Mesenchymal stem cell (in vitro differentiated cells and primary cell): Measurements from ENCODE around the gene FGA.

ENCODE experiments used
- DNase-seq: peaks from one replicate; pipeline ENCODE4 v3.0.0-alpha.2; 2013
- H2AFZ ChIP-seq: one replicate; pipeline ENCODE4 v1.6.1; 2013; ENCODE audit warnings: low read depth, mild to moderate bottlenecking, control low read depth, inconsistent platforms, low read length, moderate library complexity
- H2AK5ac ChIP-seq: 2 replicates; pipeline ENCODE4 v1.6.1; 2013; ENCODE audit warnings: low read length, moderate library complexity, mild to moderate bottlenecking, inconsistent platforms; ENCODE audit not compliant: severe bottlenecking
- H2BK120ac ChIP-seq: one replicate; pipeline ENCODE4 v1.6.1; 2013; ENCODE audit warnings: low read depth, mild to moderate bottlenecking, inconsistent platforms, low read length, moderate library complexity
- H2BK12ac ChIP-seq, 2 experiments: one replicate each; pipeline ENCODE4 v1.6.1; 2013; ENCODE audit warnings: inconsistent platforms in 2 of 2, low read length in 2 of 2, mild to moderate bottlenecking in 2 of 2, moderate library complexity in 2 of 2, control low read depth in 1 of 2
- H2BK15ac ChIP-seq: one replicate; pipeline ENCODE4 v1.6.1; 2013; ENCODE audit warnings: mild to moderate bottlenecking, low read depth, inconsistent platforms; ENCODE audit not compliant: poor library complexity, severe bottlenecking
- H2BK5ac ChIP-seq: 2 replicates; pipeline ENCODE4 v1.6.1; 2013; ENCODE audit warnings: low read depth, mild to moderate bottlenecking, low read length, control low read depth, inconsistent platforms; ENCODE audit not compliant: poor library complexity, severe bottlenecking
- H3K14ac ChIP-seq, 2 experiments: one replicate each; pipeline ENCODE4 v1.6.1; 2013; ENCODE audit warnings: inconsistent platforms in 2 of 2, low read length in 2 of 2, control low read depth in 1 of 2, mild to moderate bottlenecking in 1 of 2, moderate library complexity in 1 of 2
- H3K18ac ChIP-seq, 2 experiments: one replicate each; pipeline ENCODE4 v1.6.1; 2013; ENCODE audit warnings: inconsistent platforms in 2 of 2, low read length in 2 of 2, control low read depth in 1 of 2, low read depth in 1 of 2, mild to moderate bottlenecking in 1 of 2
- H3K23ac ChIP-seq, 2 experiments: one replicate each; pipeline ENCODE4 v1.6.1; 2013; ENCODE audit warnings: inconsistent platforms in 2 of 2, low read length in 2 of 2, mild to moderate bottlenecking in 2 of 2, moderate library complexity in 2 of 2, control low read depth in 1 of 2
- H3K27ac ChIP-seq: 2 replicates; pipeline ENCODE4 v1.5.1; 2013; ENCODE audit warnings: mild to moderate bottlenecking, moderate library complexity, low read length, control low read depth, inconsistent platforms; ENCODE audit not compliant: poor library complexity, severe bottlenecking
- H3K27me3 ChIP-seq, 2 experiments: 2 replicates each; pipeline versions ENCODE4 v1.6.1 to v1.7.0; 2013; ENCODE audit warnings: low read length in 2 of 2, mild to moderate bottlenecking in 2 of 2, moderate library complexity in 2 of 2, control low read depth in 1 of 2, inconsistent platforms in 1 of 2; ENCODE audit not compliant: control insufficient read depth in 1 of 2, insufficient read depth in 1 of 2
- H3K36me3 ChIP-seq, 2 experiments: 2 replicates each; pipeline versions ENCODE4 v1.6.1 to v1.7.0; 2013; ENCODE audit warnings: low read length in 2 of 2, control low read depth in 1 of 2, inconsistent platforms in 1 of 2, low read depth in 1 of 2, mild to moderate bottlenecking in 1 of 2; ENCODE audit not compliant: insufficient read depth in 2 of 2, control insufficient read depth in 1 of 2
- H3K4ac ChIP-seq, 2 experiments: one replicate each; pipeline ENCODE4 v1.6.1; 2013; ENCODE audit warnings: inconsistent platforms in 2 of 2, low read length in 2 of 2, mild to moderate bottlenecking in 2 of 2, moderate library complexity in 2 of 2, control low read depth in 1 of 2, low read depth in 1 of 2
- H3K4me1 ChIP-seq: 2 replicates; pipeline ENCODE4 v1.6.1; 2013; ENCODE audit warnings: low read depth, low read length, control low read depth; ENCODE audit not compliant: control insufficient read depth, insufficient read depth
- H3K4me2 ChIP-seq: 2 replicates; pipeline ENCODE4 v1.6.1; 2013; ENCODE audit warnings: low read length, mild to moderate bottlenecking, inconsistent platforms; ENCODE audit not compliant: poor library complexity, severe bottlenecking
- H3K4me3 ChIP-seq, 2 experiments: 2 replicates each; pipeline versions ENCODE4 v1.5.1 to v1.7.0; 2013; ENCODE audit warnings: low read length in 2 of 2, mild to moderate bottlenecking in 2 of 2, control low read depth in 1 of 2, low read depth in 1 of 2; ENCODE audit not compliant: insufficient read depth in 1 of 2
- H3K79me1 ChIP-seq: replicated peaks from 2 replicates; pipeline ENCODE4 v1.6.1; 2013; ENCODE audit warnings: mild to moderate bottlenecking, control low read depth, low read length, inconsistent platforms; ENCODE audit not compliant: poor library complexity, severe bottlenecking
- H3K9ac ChIP-seq: 2 replicates; pipeline ENCODE4 v1.7.0; 2013; ENCODE audit warnings: mild to moderate bottlenecking, low read length, moderate library complexity
- H3K9me3 ChIP-seq: 2 replicates; pipeline ENCODE4 v1.7.0; 2013; ENCODE audit warnings: mild to moderate bottlenecking, low read length; ENCODE audit not compliant: control insufficient read depth
- H4K8ac ChIP-seq: one replicate; pipeline ENCODE4 v1.6.1; 2013; ENCODE audit warnings: inconsistent platforms, mild to moderate bottlenecking, low read length, moderate library complexity
- H4K91ac ChIP-seq: one replicate; pipeline ENCODE4 v1.6.1; 2013; ENCODE audit warnings: mild to moderate bottlenecking, low read length, inconsistent platforms
- WGBS: methylation state at CpG from one replicate; pipeline ENCODE4 v1.1.7; 2013; ENCODE audit warnings: mixed read lengths; 5-methylcytosine and 5-hydroxymethylcytosine counted together

FGA gene

GRCh38 chr4:154622598-154622997 lies 32.1 kb upstream of the FGA start:
- Histone ChIP-seq H3K14ac (no peak overlapping the region), H3K36me3 (no peaks in the 10 kb centered on the region), H3K23ac (no peak overlapping the region), H4K91ac (no peak overlapping the region), H2AFZ (no peak overlapping the region), H3K4me2 (no peak overlapping the region), H3K9ac (no peak overlapping the region), H2AK5ac (no peak overlapping the region), H3K18ac (no peak overlapping the region), H3K79me1 (peaks cover 2% of the 10 kb centered on the region), H3K4ac (no peak overlapping the region), H2BK12ac (no peak overlapping the region), H3K9me3 (no peaks in the 10 kb centered on the region), H4K8ac (no peak overlapping the region), H2BK15ac (no peak overlapping the region), H2BK5ac (no peak overlapping the region), H3K4me1 (peaks cover 3% of the 10 kb centered on the region), H3K4me3 (no peak overlapping the region), H3K27ac (no peak overlapping the region), H3K27me3 (no peaks in the 10 kb centered on the region), H2BK120ac (no peak overlapping the region)
- DNase-seq, result peak; percentile 41

DNA sequence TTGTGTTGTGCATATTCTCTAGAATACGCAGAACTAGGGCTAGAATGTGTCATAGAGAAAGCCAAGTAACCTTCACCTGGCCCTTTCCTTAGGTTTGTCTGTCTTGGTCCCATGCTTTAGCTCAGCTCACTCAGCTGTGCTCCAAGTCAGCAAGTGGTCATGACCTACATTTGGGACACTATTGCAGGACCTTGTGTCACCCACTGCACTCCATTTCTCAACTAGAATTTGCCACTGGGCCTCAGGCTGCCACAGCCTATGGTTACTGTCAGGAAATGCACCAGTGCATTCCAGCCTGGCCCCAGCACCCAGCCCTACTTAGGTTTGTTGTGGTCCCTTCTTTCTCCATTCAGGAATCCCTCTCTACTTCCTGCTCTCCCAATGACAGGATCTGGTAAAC lies 29.6 kb upstream of the FGA start:
- H4K8ac ChIP-seq, result no peak overlapping the region
- no peak overlapping the region for H3K23ac ChIP-seq
- no peak overlapping the region for H3K4me2 ChIP-seq
- no peak overlapping the region for H3K4me3 ChIP-seq
- no peak overlapping the region for H2AK5ac ChIP-seq
- no peak overlapping the region for H2BK5ac ChIP-seq
- no peaks in the 10 kb centered on the region for H3K27me3 ChIP-seq
- no peak for DNase-seq
- H4K91ac ChIP-seq, result no peak overlapping the region
- H2BK15ac ChIP-seq, result no peak overlapping the region
- WGBS, result 26% methylated on average over 1 of the region's 1 CpG
- H3K79me1 ChIP-seq, result no peaks in the 10 kb centered on the region
- no peak overlapping the region for H2BK120ac ChIP-seq
- H3K36me3 ChIP-seq, result no peaks in the 10 kb centered on the region
- no peak overlapping the region for H2AFZ ChIP-seq
- no peak overlapping the region for H3K27ac ChIP-seq
- no peak overlapping the region for H3K9ac ChIP-seq
- H3K4me1 ChIP-seq, result peaks cover 2% of the 10 kb centered on the region
- no peak overlapping the region for H3K14ac ChIP-seq
- no peak overlapping the region for H2BK12ac ChIP-seq
- no peak overlapping the region for H3K4ac ChIP-seq
- no peaks in the 10 kb centered on the region for H3K9me3 ChIP-seq
- H3K18ac ChIP-seq, result no peak overlapping the region

DNA sequence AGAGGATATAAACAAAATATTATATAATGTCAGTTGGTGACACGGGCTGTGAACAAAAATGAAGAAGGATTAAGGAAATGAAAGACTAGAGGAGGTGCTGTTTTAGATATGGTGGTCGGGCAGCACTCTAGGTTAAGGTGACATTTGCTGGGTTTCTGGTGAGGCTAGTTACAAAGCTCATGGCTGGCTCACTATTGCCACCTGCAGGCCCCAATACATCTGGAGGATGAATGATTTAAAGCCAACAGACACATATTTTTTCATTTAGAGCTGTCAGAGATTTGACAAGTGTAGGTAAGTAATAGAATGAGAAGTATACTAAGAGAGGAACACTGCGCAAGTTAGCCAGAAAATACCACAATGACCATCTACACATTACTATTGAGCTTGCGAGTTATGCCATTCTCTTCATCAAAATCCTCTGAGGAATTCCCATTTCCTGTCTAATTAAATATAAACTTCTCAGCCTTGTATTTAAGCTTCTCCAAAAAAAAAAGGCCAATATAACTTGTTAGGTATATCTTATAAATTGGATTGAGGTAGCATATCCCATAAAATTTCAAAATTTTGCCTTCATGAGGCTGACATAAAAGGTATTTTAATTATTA lies 28.3 kb upstream of the FGA start:
- Histone ChIP-seq H4K8ac (no peak overlapping the region), H2BK15ac (no peak overlapping the region)
- 50% methylated on average over 4 of the region's 4 CpGs for WGBS

GRCh38 chr4:154617820-154618317 lies 27.3 kb upstream of the FGA start:
- H4K91ac ChIP-seq, result no peak overlapping the region
- no peaks in the 10 kb centered on the region for H3K27me3 ChIP-seq
- no peak overlapping the region for H3K23ac ChIP-seq
- no peak overlapping the region for H4K8ac ChIP-seq
- H2AK5ac ChIP-seq, result no peak overlapping the region
- peaks cover 2% of the 10 kb centered on the region for H3K4me1 ChIP-seq
- H3K4me3 ChIP-seq, result no peak overlapping the region
- no peak for DNase-seq
- no peaks in the 10 kb centered on the region for H3K36me3 ChIP-seq
- H3K14ac ChIP-seq, result no peak overlapping the region
- H3K4me2 ChIP-seq, result no peak overlapping the region
- H2AFZ ChIP-seq, result no peak overlapping the region
- WGBS, result 85% methylated on average over 2 of the region's 5 CpGs
- no peak overlapping the region for H3K4ac ChIP-seq
- H3K27ac ChIP-seq, result no peak overlapping the region
- no peaks in the 10 kb centered on the region for H3K9me3 ChIP-seq
- no peaks in the 10 kb centered on the region for H3K79me1 ChIP-seq
- H2BK15ac ChIP-seq, result no peak overlapping the region
- no peak overlapping the region for H2BK120ac ChIP-seq
- H2BK12ac ChIP-seq, result no peak overlapping the region
- no peak overlapping the region for H3K18ac ChIP-seq
- H2BK5ac ChIP-seq, result no peak overlapping the region
- H3K9ac ChIP-seq, result no peak overlapping the region

More for the DNA sequence above, 28.3 kb upstream of the FGA start:
- H3K9me3 ChIP-seq, result no peaks in the 10 kb centered on the region
- no peak overlapping the region for H3K4ac ChIP-seq
- no peak overlapping the region for H3K4me2 ChIP-seq
- peaks cover 2% of the 10 kb centered on the region for H3K4me1 ChIP-seq
- H2BK12ac ChIP-seq, result no peak overlapping the region
- no peak overlapping the region for H2BK5ac ChIP-seq
- H3K14ac ChIP-seq, result no peak overlapping the region
- H3K27ac ChIP-seq, result no peak overlapping the region
- no peaks in the 10 kb centered on the region for H3K79me1 ChIP-seq
- H2AK5ac ChIP-seq, result no peak overlapping the region
- H3K23ac ChIP-seq, result no peak overlapping the region
- H2AFZ ChIP-seq, result no peak overlapping the region
- H3K36me3 ChIP-seq, result no peaks in the 10 kb centered on the region
- H3K9ac ChIP-seq, result no peak overlapping the region
- no peak overlapping the region for H3K18ac ChIP-seq
- no peak overlapping the region for H4K91ac ChIP-seq
- no peak overlapping the region for H3K4me3 ChIP-seq
- DNase-seq, result peak; percentile 38
- no peak overlapping the region for H2BK120ac ChIP-seq
- H3K27me3 ChIP-seq, result no peaks in the 10 kb centered on the region
